Fibroblast of upper back skin (primary cell): ENCODE data around the gene METTL13.

Experiments used
- DNase-seq: peaks from one replicate; pipeline ENCODE4 v3.0.0-alpha.2; 2013

Gene METTL13

DNA sequence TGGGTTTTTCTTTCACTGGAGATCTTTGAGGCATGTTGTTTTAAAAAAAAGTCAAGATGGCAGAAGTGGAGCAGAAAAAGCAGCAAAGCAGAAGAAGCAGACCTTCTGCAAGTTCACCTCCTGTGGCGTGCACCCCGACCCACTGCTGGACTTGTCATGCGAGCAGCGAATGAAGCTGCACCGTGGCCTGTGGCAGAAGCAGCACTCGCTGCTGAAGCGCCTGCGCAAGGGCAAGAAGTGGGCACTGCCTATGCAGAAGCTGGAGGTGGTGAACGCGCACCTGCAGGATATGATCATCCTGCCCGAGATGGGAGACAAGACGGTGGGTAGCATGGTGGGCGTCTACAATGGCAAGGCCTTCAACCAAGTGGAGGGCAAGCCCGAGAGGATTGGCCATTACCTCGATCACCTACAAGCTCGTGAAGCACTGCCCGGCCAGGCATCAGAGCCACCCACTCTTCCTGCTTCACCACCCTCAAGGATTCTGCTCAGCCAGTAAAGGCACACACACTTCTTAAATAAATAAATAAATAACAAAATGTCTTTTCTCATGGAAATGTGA lies 22.1 kb downstream of the METTL13 start:
- no peak for DNase-seq

DNA sequence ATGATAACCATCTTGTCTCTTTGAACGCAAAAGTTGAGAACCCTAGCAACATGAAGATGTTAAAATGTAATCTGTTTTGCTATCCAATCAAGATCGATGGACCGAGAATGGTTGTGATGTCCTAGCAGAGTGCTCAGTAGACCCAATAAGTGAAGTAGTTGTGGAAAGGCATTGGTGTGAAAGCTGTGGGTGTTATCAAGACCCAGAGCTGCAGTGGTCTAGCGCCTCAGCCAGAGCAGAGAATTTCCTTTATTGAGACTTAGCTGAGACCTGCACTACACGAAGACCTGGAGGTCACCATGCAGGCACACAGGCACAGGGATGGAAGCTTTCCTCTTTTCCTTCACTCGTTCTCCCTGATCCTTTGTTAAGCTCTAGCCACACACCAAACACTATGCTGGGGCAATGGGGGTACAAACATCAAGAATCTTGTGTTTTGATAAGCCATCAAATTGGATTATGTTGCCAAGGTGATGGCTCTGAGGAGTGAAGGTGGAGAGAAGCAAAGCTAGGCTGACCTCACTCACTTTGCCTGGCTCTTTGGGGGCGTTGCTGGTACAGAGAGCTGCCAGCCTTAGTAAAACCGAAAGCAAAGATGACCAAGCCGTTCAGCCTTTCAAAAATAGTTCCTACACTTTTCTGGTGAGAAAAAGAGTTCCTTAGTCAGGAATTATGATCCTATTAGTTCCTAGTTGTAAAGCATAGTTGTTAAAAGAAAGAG lies 24.1 kb downstream of the METTL13 start:
- DNase-seq = no peak

DNA sequence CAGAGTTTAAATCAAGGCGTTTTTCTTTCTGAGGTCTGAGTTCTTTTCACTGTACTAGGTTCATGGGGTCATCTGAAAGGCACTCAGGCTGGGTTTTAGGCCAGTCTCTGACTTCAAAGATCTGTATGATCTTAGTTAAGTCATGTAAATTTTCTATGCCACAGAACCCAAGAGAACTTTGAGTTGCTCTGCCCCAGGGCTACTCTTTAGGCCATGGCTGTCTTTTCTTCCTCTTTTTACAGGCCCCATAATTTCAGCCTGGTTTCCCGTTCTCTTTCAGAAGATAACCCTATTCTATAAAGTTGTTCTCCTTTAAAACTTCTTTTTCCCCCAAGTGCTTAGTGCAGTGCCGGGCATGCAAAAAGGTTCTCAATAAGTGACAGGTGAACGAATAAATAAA lies 26.1 kb downstream of the METTL13 start:
- DNase-seq = no peak

DNA sequence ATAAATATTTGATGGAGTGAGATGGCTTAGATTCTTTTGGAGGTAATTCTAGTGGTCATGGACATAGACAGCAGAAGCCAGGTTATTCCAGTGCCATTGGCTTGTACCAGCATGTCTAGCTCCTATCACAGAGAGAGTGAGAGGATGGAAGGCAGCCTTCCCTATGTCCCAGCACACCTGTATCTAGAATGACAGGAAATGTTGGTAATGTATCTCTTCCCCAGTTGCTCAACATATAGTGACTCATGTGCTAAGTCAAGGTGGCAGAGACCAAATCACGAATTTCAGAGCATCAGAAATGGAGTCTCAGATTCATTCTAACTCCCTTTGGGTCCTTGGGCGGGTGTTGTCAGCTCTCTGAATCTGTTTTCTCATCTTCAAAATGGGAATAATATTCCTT lies 28.4 kb downstream of the METTL13 start:
- DNase-seq = no peak

DNA sequence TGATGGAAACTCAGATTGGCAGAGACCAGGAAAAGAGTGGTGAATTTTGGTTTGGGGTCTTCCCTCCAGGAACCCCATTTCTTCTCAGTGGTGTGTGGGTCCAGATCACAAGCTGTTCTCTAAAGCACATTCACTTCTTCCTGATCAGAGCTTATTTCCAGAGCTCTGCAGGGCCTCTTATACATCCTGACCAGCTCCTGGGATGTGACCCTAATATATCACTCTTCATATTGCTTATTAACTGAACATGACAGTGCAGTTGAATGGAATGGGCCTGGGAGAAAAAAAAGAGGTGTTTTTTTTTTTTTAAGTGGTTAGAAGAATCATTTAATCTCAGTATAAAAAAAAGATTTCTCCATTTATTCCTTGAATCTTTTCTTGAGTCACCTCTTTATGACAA lies 30.2 kb downstream of the METTL13 start:
- DNase-seq = no peak

DNA sequence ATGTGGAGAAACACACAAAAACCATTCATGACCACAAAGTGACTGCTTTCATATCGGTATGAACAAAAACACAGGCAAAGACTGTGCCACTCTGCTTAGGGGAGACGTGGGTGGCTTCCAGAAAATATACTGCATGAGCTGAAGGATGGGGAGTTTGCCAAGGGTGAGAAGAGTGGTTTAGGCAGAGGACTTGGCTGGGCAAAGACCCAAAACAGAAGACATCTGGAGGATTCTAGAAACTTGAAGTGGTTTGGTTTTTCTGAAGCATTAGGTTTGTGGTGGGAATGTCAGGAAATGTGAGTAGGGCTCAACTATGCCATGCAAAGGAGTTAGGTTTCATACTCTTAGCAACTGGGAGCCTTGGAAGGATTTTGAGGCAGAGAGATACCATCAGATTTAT lies 33.2 kb downstream of the METTL13 start:
- DNase-seq = peak; percentile 76

DNA sequence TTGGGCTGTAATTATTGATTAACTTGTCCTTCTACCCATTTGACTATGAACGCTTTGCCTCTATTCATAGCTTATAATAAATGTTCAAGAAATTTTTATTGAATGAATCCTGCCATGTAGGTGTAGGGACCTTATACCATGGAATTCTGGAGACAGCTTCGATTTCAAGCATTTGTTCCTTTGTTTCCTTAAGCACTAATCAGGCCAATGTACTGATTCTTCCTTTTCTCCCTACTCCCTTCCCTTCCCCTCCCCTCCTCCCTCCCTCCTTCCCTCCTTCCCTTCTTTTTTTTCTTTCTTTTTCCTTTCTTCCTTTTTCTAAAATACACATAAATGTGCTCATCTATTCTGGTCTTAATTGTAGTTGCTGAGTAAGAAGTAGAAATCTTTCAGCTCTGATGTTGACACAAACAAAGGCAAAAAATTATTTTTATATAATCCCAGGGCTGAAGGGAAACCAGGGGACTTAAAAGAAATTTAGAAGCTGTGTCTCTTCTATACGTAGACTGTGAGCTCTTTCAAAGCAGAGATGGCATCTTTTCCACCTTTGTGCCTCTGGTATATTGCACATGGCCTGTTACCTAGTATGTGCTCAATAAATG lies 34.9 kb downstream of the METTL13 start:
- DNase-seq = no peak

DNA sequence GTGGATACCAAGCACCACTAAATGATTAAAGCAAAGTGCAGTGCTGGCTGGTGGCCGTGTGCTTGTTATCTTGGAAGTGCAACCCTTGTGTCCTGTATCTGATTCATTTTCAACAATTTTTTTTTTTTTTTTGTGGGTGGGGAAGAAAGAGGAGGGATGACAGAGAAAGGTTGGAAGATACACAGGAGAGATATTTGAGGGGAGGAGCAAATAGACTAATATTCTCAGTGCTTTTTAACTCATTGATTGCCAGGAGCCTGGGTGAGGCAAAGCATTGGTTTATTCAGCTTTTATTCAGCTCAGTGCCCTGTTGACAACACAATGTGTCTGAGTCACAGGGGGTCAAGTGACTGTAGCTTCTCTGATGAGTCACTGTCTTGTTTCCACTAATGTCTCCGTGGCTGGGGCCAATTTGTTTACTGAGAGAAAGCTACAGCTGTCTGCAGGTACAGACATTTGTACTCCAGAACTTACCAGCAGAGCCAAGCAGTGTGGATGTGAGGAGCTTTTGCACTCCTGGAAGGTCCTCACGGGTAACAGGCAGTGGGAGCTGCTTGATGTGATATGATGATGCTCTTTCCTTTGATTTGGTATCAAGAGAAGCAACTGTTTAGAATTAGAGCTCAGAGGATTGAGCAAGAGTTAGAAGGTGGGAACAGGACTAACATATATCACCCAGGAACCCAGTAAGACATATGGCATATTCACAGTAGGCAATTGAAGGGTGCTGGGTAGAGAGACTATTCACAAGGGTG lies 36.2 kb downstream of the METTL13 start:
- peak; percentile 68 for DNase-seq

DNA sequence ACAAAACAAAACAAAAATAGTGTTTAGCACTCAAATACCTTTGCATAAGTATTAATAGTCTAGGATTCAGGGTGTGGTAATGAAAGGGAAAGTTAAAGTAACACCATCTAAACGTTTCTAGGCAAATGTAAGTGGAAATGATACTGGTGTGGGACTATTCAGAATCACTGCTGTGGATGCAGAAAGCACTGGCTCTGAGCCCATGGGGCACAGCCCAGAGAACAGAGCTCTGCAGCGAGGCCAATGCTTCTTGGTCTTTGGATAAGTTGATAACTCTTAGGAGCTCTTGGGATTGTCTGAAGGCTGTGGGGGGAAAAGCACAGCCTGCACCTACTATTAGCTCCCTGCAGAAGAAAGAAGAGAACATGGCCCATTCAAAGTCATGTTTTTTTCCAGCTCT lies 38.5 kb downstream of the METTL13 start:
- no peak for DNase-seq

DNA sequence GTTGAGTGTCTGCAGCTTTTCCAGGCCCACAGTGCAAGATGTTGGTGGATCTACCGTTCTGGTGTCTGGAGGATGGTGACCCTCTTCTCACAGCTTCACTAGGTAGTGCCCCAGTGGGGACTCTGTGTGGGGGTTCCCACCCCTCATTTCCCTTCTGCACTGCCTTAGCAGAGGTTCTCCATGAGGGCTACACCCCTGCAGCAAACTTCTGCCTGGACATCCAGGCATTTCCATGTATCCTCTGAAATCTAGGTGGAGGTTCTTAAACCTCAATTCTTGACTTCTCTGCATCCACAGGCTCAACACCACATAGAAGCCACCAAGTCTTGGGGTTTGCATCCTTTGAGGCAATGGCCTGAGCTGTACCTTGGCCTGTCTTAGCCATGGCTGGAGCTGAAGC lies 45.5 kb downstream of the METTL13 start:
- no peak for DNase-seq

DNA sequence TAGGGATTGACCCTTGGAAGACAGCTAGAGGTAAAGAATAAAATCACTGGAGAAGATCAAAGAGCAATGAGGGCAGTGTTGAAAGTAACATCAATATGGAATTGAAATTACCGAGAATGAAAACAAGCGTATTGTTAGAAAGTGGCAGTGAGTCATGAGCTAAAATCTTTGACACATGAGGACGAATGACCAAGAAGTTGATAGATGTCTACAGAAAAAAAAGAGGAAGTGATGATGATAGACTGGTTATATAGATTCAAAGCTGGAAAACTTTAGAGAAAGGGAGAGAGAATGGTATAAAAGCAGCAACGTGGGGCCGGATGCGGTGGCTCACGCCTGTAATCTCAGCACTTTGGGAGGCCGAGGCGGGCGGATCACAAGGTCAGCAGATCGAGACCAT lies 47.3 kb downstream of the METTL13 start:
- DNase-seq = no peak

DNA sequence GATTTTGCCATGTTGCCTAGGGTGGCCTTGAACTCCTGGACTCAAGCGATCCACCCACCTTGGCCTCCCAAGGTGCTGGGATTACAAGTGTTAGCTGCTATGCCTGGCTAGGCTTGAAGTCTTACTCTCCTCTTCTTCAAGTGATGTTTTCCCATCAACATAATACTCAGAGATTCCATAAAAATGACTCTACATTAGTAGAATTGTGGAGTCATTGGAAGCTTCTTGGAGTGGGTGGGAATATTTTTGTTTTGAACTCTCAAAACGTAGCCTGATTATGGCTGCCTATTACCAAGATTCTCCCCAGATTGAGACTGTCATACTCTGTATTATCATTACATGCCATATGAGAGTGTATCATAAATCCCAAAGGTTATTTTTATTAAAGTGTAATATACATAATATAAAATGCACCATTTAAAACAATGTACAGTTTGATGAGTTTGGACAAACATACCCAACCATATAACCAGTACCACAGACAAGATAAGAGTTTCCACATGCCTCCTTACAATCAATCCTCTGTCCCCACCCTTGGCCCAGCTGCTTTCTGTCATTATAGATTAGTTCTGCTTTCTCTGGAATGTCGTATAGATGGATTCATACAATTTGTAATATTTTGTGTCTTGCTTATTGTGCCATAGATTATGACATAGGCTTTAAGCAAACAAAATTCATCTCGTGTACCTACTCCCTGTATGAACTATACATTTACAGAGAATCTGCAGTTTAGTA lies 51.8 kb downstream of the METTL13 start:
- DNase-seq = no peak

DNA sequence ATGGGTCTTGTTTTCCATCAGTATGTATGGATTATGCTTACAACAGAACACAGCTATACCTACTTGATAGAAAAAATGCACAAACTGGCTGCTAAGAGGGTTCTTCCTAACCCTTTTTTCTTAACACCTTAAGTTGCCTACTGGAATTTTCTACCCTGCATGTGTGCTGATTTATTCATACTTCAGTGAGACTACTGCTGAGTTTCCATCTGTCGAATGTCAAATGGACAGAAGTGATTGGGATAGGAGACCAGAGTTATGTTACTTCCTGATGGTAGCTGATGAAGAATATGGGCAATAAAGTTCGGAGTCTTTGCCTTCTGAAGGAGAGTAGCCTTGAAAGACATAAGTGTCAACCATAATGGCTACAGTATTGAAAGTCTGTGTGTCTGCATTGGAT lies 53.4 kb downstream of the METTL13 start:
- no peak for DNase-seq

DNA sequence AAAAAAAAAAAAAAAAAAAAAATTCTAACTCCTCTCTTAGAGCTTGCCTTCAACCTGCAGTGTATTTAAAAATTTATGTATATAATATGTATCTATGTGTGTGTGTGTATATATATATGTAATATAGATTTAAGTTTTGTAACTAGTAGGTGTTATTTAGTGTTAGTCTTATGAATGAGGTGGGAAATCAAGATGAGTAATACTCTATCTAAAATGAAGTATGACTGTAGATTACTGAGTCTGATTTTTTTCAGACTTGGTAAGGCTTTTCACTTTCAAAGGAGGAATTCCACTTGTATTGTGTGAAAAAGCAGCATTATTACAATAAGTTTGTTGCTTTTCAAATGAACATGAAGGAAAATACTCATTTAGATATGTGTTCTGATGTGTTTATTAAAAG lies 54.4 kb downstream of the METTL13 start:
- no peak for DNase-seq

DNA sequence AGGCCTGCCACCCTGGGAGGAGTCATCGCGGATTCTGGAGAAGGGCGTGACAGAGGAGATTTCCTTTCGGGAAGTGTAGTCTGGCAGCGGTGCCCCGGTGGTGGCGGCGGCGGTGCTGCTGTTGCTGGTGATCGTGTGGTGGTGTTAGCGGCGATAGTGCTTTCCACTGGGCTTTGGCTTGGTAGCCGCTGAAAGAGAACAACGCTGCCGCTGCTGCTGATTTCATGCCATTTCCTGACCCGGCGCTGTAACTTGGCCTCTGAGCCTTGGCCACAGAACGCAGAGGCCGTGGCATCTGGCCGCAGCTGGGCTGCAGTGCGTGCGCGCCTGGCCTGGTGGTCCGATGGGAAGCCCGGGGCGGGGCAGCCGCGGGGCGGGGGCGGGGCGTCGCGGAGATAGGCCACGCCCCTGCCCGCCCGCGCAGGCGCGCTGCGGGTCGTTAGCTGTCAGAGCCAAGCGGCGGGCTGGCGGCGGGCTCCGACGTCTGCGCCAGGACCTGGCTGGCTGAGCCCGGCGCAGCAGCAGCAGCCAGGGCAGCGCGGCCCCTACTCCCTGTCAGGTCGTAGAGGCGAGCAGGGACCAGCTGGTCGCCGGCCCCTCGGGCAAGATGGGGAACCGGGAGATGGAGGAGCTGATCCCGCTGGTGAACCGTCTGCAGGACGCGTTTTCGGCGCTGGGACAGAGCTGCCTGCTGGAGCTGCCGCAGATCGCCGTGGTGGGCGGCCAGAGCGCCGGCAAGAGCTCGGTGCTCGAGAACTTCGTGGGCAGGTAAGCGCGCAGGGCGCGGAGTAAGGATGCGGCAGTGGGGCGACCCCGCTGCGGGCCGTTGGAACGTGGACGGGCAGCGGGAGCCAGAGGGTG lies 59.8 kb downstream of the METTL13 start, which contains the start of gene DNM3:
Gene DNM3 (plus strand): TSS at position 449 of the 861 bp plus-strand sequence. CDS start 159 bp downstream, at position 608.
- peak; percentile 77 for DNase-seq

DNA sequence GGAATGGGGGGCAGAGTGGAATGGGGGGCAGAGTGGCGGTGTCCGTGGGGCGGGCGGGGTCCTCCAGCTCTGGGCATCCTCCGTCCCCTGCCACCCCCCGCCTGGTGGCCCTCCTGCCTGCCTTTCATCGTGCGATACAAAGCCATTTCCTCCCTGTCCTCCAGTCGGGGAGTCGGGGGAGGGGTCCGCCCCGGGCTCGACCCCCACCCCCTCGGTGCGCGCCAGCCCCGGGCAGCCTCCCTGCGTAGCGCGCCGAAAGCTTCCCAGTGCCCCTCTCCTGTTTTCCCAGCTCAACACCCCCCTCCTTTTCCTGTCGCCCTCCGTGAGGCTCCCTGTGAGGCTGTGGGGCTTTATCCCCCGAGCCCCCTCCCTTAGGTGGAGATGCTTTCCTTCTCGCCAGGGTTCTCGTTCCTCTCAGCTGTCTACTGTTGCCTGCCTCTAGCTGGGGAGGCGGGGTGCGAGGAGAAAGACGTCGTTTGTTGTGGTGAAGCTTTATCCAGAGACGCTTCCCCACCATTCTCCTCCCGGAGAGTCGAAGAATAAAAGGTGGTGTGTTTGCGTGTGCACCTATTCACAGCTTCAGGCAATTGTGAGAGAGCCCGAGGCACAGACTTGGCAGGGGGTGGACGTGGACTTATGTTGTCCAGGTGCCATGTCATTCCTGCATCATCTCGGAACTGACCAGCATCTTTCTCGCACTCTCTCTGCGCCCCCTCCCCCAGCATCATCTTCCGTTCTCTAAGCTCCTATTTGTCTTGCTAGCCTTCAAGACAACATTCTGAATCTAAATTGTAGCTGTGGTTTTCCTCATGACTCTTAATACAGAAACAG lies 60.7 kb downstream of the METTL13 start:
- no peak for DNase-seq

DNA sequence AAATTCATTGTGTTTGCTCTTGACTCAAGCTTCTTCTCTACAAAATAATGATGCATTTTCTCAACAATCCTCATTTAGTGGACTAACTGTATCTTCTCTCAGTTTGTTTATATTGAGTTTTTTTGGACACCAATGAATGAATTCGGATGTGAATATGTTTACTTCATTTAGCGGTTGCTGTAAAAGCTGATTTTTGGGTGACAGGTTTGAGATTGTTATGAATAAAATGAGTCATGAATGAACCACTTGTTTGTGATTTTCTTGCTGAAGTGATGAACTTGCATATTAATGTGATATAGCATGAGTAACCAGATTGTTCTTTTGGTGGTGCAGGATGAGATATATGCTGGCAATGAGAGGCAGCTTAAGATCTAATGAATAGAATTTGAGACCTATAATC lies 62.9 kb downstream of the METTL13 start:
- DNase-seq = no peak

DNA sequence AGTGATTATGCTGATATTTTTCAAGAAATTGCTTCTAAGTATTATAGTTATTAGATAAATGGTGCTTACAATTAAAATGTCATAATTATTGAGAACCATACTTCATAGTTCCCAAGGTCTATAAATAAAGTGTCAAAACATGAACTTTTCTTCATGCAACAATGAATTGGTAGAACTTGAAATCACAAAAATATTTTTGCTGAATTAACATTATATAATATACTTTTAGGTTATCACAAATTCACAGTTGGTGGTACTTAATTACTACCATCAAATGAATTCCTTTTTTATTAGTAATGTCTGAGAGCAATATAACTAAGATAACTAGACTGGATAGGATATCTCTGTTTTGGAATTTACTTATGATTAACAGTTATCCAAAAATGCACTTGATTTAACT lies 64.5 kb downstream of the METTL13 start:
- no peak for DNase-seq
